Mesendoderm (in vitro differentiated cells): Measurements from ENCODE around the gene NDUFAB1.

Source experiments
- DNase-seq: peaks from one replicate; pipeline ENCODE4 v3.0.0; 2013
- H2AK5ac ChIP-seq: 2 replicates; pipeline ENCODE4 v1.6.1; 2013; ENCODE audit warnings: low read length, inconsistent platforms
- H2BK120ac ChIP-seq: 2 replicates; pipeline ENCODE4 v1.6.1; 2013; ENCODE audit warnings: low read depth, mild to moderate bottlenecking, low read length, moderate library complexity, mixed read lengths
- H2BK15ac ChIP-seq: replicated peaks from 2 replicates; pipeline ENCODE4 v1.6.1; 2013; ENCODE audit warnings: low read depth, mild to moderate bottlenecking, moderate library complexity
- H2BK5ac ChIP-seq: 2 replicates; pipeline ENCODE4 v1.6.1; 2013; ENCODE audit warnings: low read length, inconsistent platforms
- H3K18ac ChIP-seq: 2 replicates; pipeline ENCODE4 v1.6.1; 2013; ENCODE audit warnings: mild to moderate bottlenecking, low read length, mixed read lengths
- H3K23ac ChIP-seq: one replicate; pipeline ENCODE4 v1.6.1; 2013; ENCODE audit warnings: low read length
- H3K27ac ChIP-seq: 2 replicates; pipeline ENCODE4 v1.5.1; 2013; ENCODE audit warnings: low read depth, mild to moderate bottlenecking, inconsistent platforms, low read length, moderate library complexity
- H3K27me3 ChIP-seq: 2 replicates; pipeline ENCODE4 v1.6.1; 2013; ENCODE audit warnings: low read length, control low read depth, mild to moderate bottlenecking, inconsistent platforms; ENCODE audit not compliant: insufficient read depth, poor library complexity
- H3K36me3 ChIP-seq: 2 replicates; pipeline ENCODE4 v1.6.1; 2013; ENCODE audit warnings: low read length, inconsistent platforms; ENCODE audit not compliant: control insufficient read depth, insufficient read depth
- H3K4ac ChIP-seq: one replicate; pipeline ENCODE4 v1.6.1; 2013; ENCODE audit warnings: low read depth, mild to moderate bottlenecking, low read length, moderate library complexity
- H3K4me1 ChIP-seq: 2 replicates; pipeline ENCODE4 v1.6.1; 2013; ENCODE audit warnings: low read depth, low read length, inconsistent platforms; ENCODE audit not compliant: control insufficient read depth
- H3K4me2 ChIP-seq: 2 replicates; pipeline ENCODE4 v1.6.1; 2013; ENCODE audit warnings: low read length
- H3K4me3 ChIP-seq: 2 replicates; pipeline ENCODE4 v1.5.1; 2013; ENCODE audit warnings: mild to moderate bottlenecking, low read length
- H3K56ac ChIP-seq: one replicate; pipeline ENCODE4 v1.6.1; 2013; ENCODE audit warnings: low read length
- H3K79me1 ChIP-seq: 2 replicates; pipeline ENCODE4 v1.6.1; 2013; ENCODE audit warnings: low read length, inconsistent platforms
- H3K79me2 ChIP-seq: 2 replicates; pipeline ENCODE4 v1.6.1; 2013; ENCODE audit warnings: mild to moderate bottlenecking, low read length; ENCODE audit not compliant: control insufficient read depth, insufficient read depth
- H3K9ac ChIP-seq: 2 replicates; pipeline ENCODE4 v1.6.1; 2013; ENCODE audit warnings: low read length, inconsistent platforms
- H4K5ac ChIP-seq: one replicate; pipeline ENCODE4 v1.6.1; 2013; ENCODE audit warnings: low read length
- H4K8ac ChIP-seq: one replicate; pipeline ENCODE4 v1.6.1; 2013; ENCODE audit warnings: low read depth, mild to moderate bottlenecking, control low read depth, low read length, moderate library complexity
- WGBS: extraction: QIAGEN DNeasy Blood & Tissue Kit; methylation state at CpG from one replicate; pipeline ENCODE4 v1.1.7; 2013; ENCODE audit warnings: low lambda C conversion rate, missing lambda C conversion rate; ENCODE audit not compliant: insufficient coverage; ENCODE audit errors: extremely low coverage; 5-methylcytosine and 5-hydroxymethylcytosine counted together

Gene NDUFAB1

DNA sequence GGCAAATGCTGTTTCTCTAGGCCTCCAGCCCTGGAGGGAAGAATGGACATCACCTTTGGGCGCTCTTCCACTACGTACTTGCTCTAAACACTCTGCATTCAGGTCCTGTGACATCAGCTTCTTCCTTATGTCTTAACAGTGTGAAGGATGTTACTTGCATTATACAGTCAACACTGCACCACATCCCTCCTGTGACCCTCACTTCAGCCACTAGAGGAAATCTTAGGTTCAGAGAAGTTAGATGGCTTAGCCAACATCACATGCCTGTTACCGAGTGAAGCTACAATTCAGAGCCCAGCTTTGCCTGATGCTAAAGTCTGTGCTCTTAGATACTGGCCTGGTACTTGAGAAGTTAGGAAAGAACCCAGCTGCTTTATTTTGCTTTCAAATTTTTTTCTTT lies 20.3 kb downstream of the NDUFAB1 start:
- H3K4ac ChIP-seq = no peak overlapping the region
- H3K79me1 ChIP-seq = peaks cover 1% of the 10 kb centered on the region
- H3K23ac ChIP-seq = no peak overlapping the region
- H3K79me2 ChIP-seq = no peaks in the 10 kb centered on the region
- H3K27me3 ChIP-seq = no peaks in the 10 kb centered on the region
- no peak overlapping the region for H3K4me2 ChIP-seq
- H3K9ac ChIP-seq = no peak overlapping the region
- peaks cover 5% of the 10 kb centered on the region for H3K36me3 ChIP-seq
- H3K4me3 ChIP-seq = no peak overlapping the region
- H4K8ac ChIP-seq = no peak overlapping the region
- no peak overlapping the region for H3K56ac ChIP-seq
- H2BK15ac ChIP-seq = no peak overlapping the region
- DNase-seq = peak; percentile 54
- no peak overlapping the region for H2BK120ac ChIP-seq
- H3K27ac ChIP-seq = no peak overlapping the region
- H3K4me1 ChIP-seq = no peaks in the 10 kb centered on the region
- H4K5ac ChIP-seq = no peak overlapping the region
- H2BK5ac ChIP-seq = no peak overlapping the region
- no CpG with 5 or more reads among the region's 3 CpGs for WGBS
- no peak overlapping the region for H2AK5ac ChIP-seq
- no peak overlapping the region for H3K18ac ChIP-seq

DNA sequence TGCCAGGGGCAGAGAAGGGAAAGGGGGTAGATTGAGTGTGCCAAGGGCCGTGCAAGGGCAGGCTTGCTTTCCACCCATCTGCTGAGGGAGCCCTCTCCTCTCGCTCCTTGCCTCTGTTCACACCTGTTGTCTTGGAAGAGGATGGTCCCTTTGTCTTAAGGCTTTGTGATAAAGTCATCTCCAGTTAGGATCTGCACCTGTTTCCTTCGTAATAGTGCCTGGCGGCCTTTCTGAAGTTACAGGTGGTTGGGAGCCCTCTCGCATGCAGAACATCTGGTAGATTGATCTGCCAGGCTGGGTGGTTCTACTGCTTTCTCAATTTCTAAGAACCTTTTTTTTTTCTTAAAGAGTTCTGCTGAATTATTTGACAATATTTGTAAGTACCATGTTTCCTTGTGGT lies 22.3 kb downstream of the NDUFAB1 start:
- H3K27me3 ChIP-seq = no peaks in the 10 kb centered on the region
- H2AK5ac ChIP-seq = no peak overlapping the region
- no peak overlapping the region for H3K27ac ChIP-seq
- no peak overlapping the region for H3K4me3 ChIP-seq
- no peaks in the 10 kb centered on the region for H3K79me2 ChIP-seq
- H3K4me1 ChIP-seq = no peaks in the 10 kb centered on the region
- H2BK5ac ChIP-seq = no peak overlapping the region
- no peak overlapping the region for H2BK120ac ChIP-seq
- no peak overlapping the region for H3K4me2 ChIP-seq
- H3K9ac ChIP-seq = no peak overlapping the region
- H3K36me3 ChIP-seq = peaks cover 9% of the 10 kb centered on the region
- peaks cover 1% of the 10 kb centered on the region for H3K79me1 ChIP-seq
- H4K8ac ChIP-seq = no peak overlapping the region
- no peak overlapping the region for H4K5ac ChIP-seq
- no peak overlapping the region for H3K56ac ChIP-seq
- H3K4ac ChIP-seq = no peak overlapping the region
- no peak overlapping the region for H3K23ac ChIP-seq
- no peak overlapping the region for H3K18ac ChIP-seq
- DNase-seq = no peak
- H2BK15ac ChIP-seq = no peak overlapping the region
- WGBS = no CpG with 5 or more reads among the region's 5 CpGs

DNA sequence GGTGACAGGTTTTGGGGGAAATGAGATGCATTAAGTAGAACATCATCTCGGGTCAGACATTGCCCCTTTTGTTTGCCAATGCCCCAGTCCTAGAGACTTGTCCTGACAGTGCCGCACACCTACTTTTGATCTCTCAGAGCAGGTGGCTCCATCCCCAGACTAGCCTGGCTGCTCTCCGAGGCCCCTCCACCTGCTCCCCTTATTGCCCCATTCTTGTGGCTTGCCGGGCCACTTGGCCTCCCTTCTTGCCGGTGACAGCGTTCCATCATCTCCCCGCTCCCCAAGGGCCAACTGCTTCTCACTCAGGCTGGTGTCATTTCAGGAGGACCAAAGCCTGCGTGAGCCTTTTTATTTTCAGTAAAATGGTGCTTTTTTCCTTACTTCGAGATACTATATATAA lies 23.7 kb downstream of the NDUFAB1 start:
- no peak overlapping the region for H2AK5ac ChIP-seq
- H3K27me3 ChIP-seq = no peaks in the 10 kb centered on the region
- H3K36me3 ChIP-seq = peaks cover 11% of the 10 kb centered on the region
- DNase-seq = no peak
- no peak overlapping the region for H3K23ac ChIP-seq
- no peak overlapping the region for H3K56ac ChIP-seq
- H2BK120ac ChIP-seq = no peak overlapping the region
- H3K4me3 ChIP-seq = no peak overlapping the region
- no peak overlapping the region for H3K4me2 ChIP-seq
- H2BK15ac ChIP-seq = no peak overlapping the region
- H4K5ac ChIP-seq = no peak overlapping the region
- H3K79me1 ChIP-seq = peaks cover 3% of the 10 kb centered on the region
- no peak overlapping the region for H3K18ac ChIP-seq
- no peak overlapping the region for H4K8ac ChIP-seq
- H3K27ac ChIP-seq = no peak overlapping the region
- WGBS = no CpG with 5 or more reads among the region's 9 CpGs
- H3K79me2 ChIP-seq = no peaks in the 10 kb centered on the region
- H2BK5ac ChIP-seq = no peak overlapping the region
- no peak overlapping the region for H3K4ac ChIP-seq
- H3K4me1 ChIP-seq = no peaks in the 10 kb centered on the region
- H3K9ac ChIP-seq = no peak overlapping the region

DNA sequence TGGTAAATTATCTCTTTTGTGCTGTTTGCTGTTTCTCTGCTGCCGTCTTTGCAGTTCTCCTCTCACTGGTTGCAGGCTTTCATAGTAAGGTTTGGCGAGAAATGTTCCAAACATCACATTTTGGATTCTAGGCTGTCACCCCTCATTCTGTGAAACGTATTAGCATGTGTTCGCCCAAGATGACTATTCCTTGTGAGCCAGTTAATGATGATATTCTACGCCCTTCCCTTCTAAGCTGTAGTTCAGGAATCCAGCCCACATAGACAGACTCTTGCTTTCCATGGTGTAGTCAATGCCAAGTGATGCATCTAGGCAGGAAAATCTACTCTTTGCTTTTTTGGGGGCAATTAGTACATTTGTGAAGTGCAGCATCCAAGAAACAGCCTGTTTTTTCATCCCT lies 24.2 kb downstream of the NDUFAB1 start:
- H3K18ac ChIP-seq = no peak overlapping the region
- no peak overlapping the region for H3K27ac ChIP-seq
- peaks cover 3% of the 10 kb centered on the region for H3K79me1 ChIP-seq
- H2BK120ac ChIP-seq = no peak overlapping the region
- no peak overlapping the region for H3K4me2 ChIP-seq
- H3K4me3 ChIP-seq = no peak overlapping the region
- no peaks in the 10 kb centered on the region for H3K4me1 ChIP-seq
- H3K9ac ChIP-seq = no peak overlapping the region
- no peak overlapping the region for H2BK15ac ChIP-seq
- no CpG with 5 or more reads among the region's 5 CpGs for WGBS
- no peaks in the 10 kb centered on the region for H3K79me2 ChIP-seq
- no peaks in the 10 kb centered on the region for H3K27me3 ChIP-seq
- H3K23ac ChIP-seq = no peak overlapping the region
- no peak overlapping the region for H3K56ac ChIP-seq
- no peak overlapping the region for H3K4ac ChIP-seq
- no peak overlapping the region for H4K5ac ChIP-seq
- H4K8ac ChIP-seq = no peak overlapping the region
- no peak overlapping the region for H2BK5ac ChIP-seq
- no peak overlapping the region for H2AK5ac ChIP-seq
- no peak for DNase-seq
- peaks cover 12% of the 10 kb centered on the region for H3K36me3 ChIP-seq

DNA sequence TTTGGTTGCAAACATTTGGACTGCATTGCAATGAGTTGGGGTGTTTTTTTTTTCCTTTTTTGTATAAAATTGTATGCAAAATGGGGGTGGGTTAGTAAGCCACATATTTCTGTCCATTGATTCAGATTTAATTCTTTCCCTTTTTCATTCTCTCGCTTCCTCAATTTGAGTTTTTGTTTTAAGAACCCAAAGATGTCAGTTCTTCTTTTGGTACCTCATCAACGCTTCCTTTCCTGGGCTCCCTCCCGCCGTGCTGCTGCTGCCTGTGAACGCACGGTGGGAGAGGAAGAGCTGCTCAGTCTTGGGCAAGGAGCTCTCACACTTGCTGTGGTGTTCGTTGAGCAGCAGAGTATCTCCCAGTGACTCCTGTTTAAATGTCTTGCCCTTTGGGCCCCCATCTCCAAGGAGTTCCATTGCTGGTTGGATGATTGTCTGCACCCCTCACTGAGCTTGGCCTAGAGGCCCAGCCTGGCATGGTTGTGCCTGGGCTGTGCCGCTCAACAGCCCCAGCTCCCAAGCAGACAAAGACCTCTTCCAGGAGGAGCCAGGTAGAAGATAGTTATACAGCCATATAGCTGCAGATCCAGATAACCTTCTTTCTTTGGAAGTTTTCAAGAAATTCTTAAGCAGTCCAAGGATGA lies 25.0 kb downstream of the NDUFAB1 start:
- no peaks in the 10 kb centered on the region for H3K4me1 ChIP-seq
- WGBS = no CpG with 5 or more reads among the region's 8 CpGs
- peaks cover 3% of the 10 kb centered on the region for H3K79me1 ChIP-seq
- H2BK120ac ChIP-seq = no peak overlapping the region
- H3K4me2 ChIP-seq = no peak overlapping the region
- no peak overlapping the region for H3K4ac ChIP-seq
- no peak overlapping the region for H3K27ac ChIP-seq
- DNase-seq = no peak
- no peaks in the 10 kb centered on the region for H3K27me3 ChIP-seq
- H3K36me3 ChIP-seq = peaks cover 12% of the 10 kb centered on the region
- H3K56ac ChIP-seq = no peak overlapping the region
- H4K5ac ChIP-seq = no peak overlapping the region
- H2BK15ac ChIP-seq = no peak overlapping the region
- no peaks in the 10 kb centered on the region for H3K79me2 ChIP-seq
- H2BK5ac ChIP-seq = no peak overlapping the region
- H3K9ac ChIP-seq = no peak overlapping the region
- H4K8ac ChIP-seq = no peak overlapping the region
- H3K18ac ChIP-seq = no peak overlapping the region
- H2AK5ac ChIP-seq = no peak overlapping the region
- no peak overlapping the region for H3K4me3 ChIP-seq
- no peak overlapping the region for H3K23ac ChIP-seq

DNA sequence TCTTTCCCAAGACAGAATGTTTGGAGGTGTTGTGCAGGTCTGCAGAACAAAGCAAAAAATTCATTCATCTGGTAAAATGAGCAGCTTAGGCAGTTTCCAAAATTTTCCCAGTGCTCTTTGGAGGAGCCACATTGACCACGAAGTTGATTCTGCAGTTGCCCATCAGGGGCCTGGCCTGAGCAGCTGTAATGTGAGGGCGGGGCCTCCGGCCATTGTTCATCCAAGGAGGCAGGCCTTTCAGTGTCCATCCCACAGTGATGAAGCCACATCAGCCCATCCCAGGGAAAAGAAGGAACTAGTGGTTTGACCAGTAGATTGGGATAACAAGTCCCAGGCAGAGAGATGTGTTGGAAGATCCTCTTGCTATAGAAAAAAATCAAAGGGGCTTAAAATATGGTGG lies 28.5 kb downstream of the NDUFAB1 start:
- Histone ChIP-seq H3K4me3 (no peak overlapping the region), H3K9ac (no peak overlapping the region), H2BK15ac (no peak overlapping the region), H3K56ac (no peak overlapping the region), H2BK5ac (no peak overlapping the region), H4K8ac (no peak overlapping the region), H3K36me3 (peaks cover 25% of the 10 kb centered on the region), H3K27ac (no peak overlapping the region), H3K4me1 (no peaks in the 10 kb centered on the region), H4K5ac (no peak overlapping the region), H3K27me3 (no peaks in the 10 kb centered on the region), H3K18ac (no peak overlapping the region), H3K23ac (no peak overlapping the region), H3K79me1 (peaks cover 5% of the 10 kb centered on the region), H3K4me2 (no peak overlapping the region), H3K4ac (no peak overlapping the region), H2AK5ac (no peak overlapping the region), H2BK120ac (no peak overlapping the region), H3K79me2 (no peaks in the 10 kb centered on the region)
- WGBS = no CpG with 5 or more reads among the region's 3 CpGs
- DNase-seq = no peak
